Activated CD4-positive, CD25-positive, alpha-beta regulatory T cell (primary cell): ENCODE measurements around the gene IL21R.
"Not testable (repeated sequence)": the region's sequence is repeated elsewhere in the genome, so short reads cannot be mapped to it uniquely, and the experiment has no call there.

Source experiments
- DNase-seq, 4 experiments: peaks; one replicate each; lab custom pipeline; 2025; lab: John Stamatoyannopoulos, UW

The IL21R gene

GRCh38 chr16:27374804-27375425 is 27.1 kb upstream of the IL21R start:
- peak in 1 of 4 experiments; percentile 16 for DNase-seq

- no peak for DNase-seq
These were observed 24.1 kb upstream of the IL21R start for GRCh38 chr16:27377666-27378485.

GRCh38 chr16:27378871-27379481 is 23.0 kb upstream of the IL21R start:
- no peak for DNase-seq

GRCh38 chr16:27379919-27380318 is 22.1 kb upstream of the IL21R start:
- DNase-seq = no peak

- DNase-seq = no peak
These were observed 20.7 kb upstream of the IL21R start for GRCh38 chr16:27381236-27381635.

- no peak for DNase-seq
These were observed 19.8 kb upstream of the IL21R start for GRCh38 chr16:27381974-27382855.

- DNase-seq = no peak
These were observed 18.3 kb upstream of the IL21R start for GRCh38 chr16:27383556-27384243.

- DNase-seq = no peak
These were observed 17.5 kb upstream of the IL21R start for GRCh38 chr16:27384425-27384824.

GRCh38 chr16:27385398-27385797 is 16.6 kb upstream of the IL21R start:
- no peak for DNase-seq

GRCh38 chr16:27386674-27387073 is 15.3 kb upstream of the IL21R start:
- no peak for DNase-seq

- DNase-seq = no peak
These were observed 14.2 kb upstream of the IL21R start for GRCh38 chr16:27387724-27388123.

- no peak for DNase-seq
These were observed 12.6 kb upstream of the IL21R start for GRCh38 chr16:27389272-27389961.

GRCh38 chr16:27390151-27390550 is 11.8 kb upstream of the IL21R start:
- no peak for DNase-seq

- no peak for DNase-seq
These were observed 9.3 kb upstream of the IL21R start for GRCh38 chr16:27392671-27393070.

- no peak for DNase-seq
These were observed 7.5 kb upstream of the IL21R start for GRCh38 chr16:27394516-27394915.

GRCh38 chr16:27398341-27398893 is 3.6 kb upstream of the IL21R start:
- DNase-seq = not testable (repeated sequence)

GRCh38 chr16:27398894-27399853 is 2.8 kb upstream of the IL21R start:
- DNase-seq = no peak

GRCh38 chr16:27399969-27400368 is 2.0 kb upstream of the IL21R start:
- no peak for DNase-seq
